Testis (tissue), 3 donors: ENCODE data around the gene TCF23. TPM values are rescaled to one million over a fixed set of nuclear protein-coding genes. Genes with fewer than 3 reads are reported as not detected.

Experiments used
- DNase-seq: peaks from one replicate; pipeline ENCODE4 v3.0.0-alpha.2; 2019
- H3K27ac ChIP-seq, 2 donors: fragments of 200-600 bp; sonication (generic); one replicate each; pipeline ENCODE4 v1.5.1; 2019
- H3K27me3 ChIP-seq: fragments of 200-600 bp; sonication (generic); one replicate; pipeline ENCODE4 v1.5.1; 2019
- H3K36me3 ChIP-seq: fragments of 200-600 bp; sonication (generic); one replicate; pipeline ENCODE4 v1.5.1; 2017; ENCODE audit warnings: low read depth; ENCODE audit errors: missing control alignments
- H3K4me1 ChIP-seq: fragments of 200-600 bp; sonication (generic); one replicate; pipeline ENCODE4 v1.5.1; 2019
- H3K4me3 ChIP-seq, 2 donors: fragments of 200-600 bp; sonication (generic); one replicate each; pipeline ENCODE4 v1.5.1; 2017 to 2019
- H3K9me3 ChIP-seq: fragments of 200-600 bp; sonication (generic); one replicate; pipeline ENCODE4 v1.5.1; 2017
- POLR2A ChIP-seq: fragments of 450-650 bp; IDR thresholded peaks from one replicate; pipeline ENCODE4 v1.6.1; 2017; ENCODE audit warnings: antibody characterized with exemption, mild to moderate bottlenecking, moderate library complexity
- WGBS, 2 donors: methylation state at CpG; one replicate each; pipeline ENCODE4 v1.1.5; 2018; 5-methylcytosine and 5-hydroxymethylcytosine counted together
- intact Hi-C: fragments of 100-400 bp; cut with DNase I; formaldehyde crosslinking; loops from one replicate; pipeline ENCODE4 v1.15.1; 2023; ENCODE audit warnings: low total_unique reads
- polyA plus RNA-seq: library from polyadenylated mRNA; stranded (reverse); fragments of 350-450 nt; fragmentation: Illumina TruSeq; extraction: RNeasy Lipid Tissue Mini Kit (QIAGEN cat#74804); gene quantifications from one replicate; pipeline ENCODE4 v1.2.3, GENCODE V29; 2014; ENCODE audit warnings: low read depth, low replicate concordance; ENCODE audit not compliant: insufficient read depth
- total RNA-seq, 2 donors: library from RNA; depleted of rRNA; stranded (reverse); fragments of >200 nt; gene quantifications; one replicate each; pipeline ENCODE4 v1.2.3, GENCODE V29; 2016
- TF ChIP-seq, protein P1 (sequence below), 3 experiments: fragments of 450-650 bp in 2 of 3; fragments of 200-600 bp in 1 of 3; sonication (generic) in 1 of 3; IDR thresholded peaks; one replicate each; pipeline ENCODE4 v1.5.1; 2016 to 2019; ENCODE audit warnings: antibody characterized with exemption in 3 of 3, mild to moderate bottlenecking in 2 of 3, moderate library complexity in 1 of 3

The TCF23 gene
- total and polyA plus RNA-seq, 3 donors from 2014 or later: 5.5 to 6.7 (median 6.6) TPM

DNA sequence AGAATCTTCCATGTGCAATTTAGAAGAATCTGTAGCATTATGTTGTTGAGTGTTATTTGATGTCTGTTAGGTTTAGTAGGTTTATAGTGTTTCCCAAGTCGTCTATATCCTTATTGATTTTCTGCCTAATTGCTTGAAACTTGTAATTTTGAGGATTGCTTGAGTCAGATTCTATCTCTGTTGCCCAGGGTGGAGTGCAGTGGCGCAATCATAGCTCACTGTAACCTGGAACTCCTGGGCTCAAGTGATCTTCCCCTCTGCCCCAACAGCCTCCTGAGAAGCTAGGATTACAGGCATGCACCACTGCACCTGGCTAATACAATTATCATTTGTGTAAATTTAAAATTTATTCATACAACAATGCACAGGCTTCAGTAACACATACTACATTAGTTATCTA is 3.1 kb upstream of the TCF23 start:
- no peaks in the 10 kb centered on the region for H3K9me3 ChIP-seq
- no peak overlapping the region for H3K4me3 ChIP-seq
- no peaks in the 10 kb centered on the region for H3K36me3 ChIP-seq
- H3K27me3 ChIP-seq: no peaks in the 10 kb centered on the region
- peaks cover 15% of the 10 kb centered on the region for H3K4me1 ChIP-seq
- intact Hi-C loops: no loop called here
- WGBS, 2 donors: 74 to 89% methylated on average over 2 of the region's 2 CpGs
- no peak for DNase-seq
- no peak for TF ChIP-seq POLR2A
- TF ChIP-seq, protein P1, sequence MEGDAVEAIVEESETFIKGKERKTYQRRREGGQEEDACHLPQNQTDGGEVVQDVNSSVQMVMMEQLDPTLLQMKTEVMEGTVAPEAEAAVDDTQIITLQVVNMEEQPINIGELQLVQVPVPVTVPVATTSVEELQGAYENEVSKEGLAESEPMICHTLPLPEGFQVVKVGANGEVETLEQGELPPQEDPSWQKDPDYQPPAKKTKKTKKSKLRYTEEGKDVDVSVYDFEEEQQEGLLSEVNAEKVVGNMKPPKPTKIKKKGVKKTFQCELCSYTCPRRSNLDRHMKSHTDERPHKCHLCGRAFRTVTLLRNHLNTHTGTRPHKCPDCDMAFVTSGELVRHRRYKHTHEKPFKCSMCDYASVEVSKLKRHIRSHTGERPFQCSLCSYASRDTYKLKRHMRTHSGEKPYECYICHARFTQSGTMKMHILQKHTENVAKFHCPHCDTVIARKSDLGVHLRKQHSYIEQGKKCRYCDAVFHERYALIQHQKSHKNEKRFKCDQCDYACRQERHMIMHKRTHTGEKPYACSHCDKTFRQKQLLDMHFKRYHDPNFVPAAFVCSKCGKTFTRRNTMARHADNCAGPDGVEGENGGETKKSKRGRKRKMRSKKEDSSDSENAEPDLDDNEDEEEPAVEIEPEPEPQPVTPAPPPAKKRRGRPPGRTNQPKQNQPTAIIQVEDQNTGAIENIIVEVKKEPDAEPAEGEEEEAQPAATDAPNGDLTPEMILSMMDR (IDR thresholded peaks at IDR 0.05): no peak
- H3K27ac ChIP-seq: no peak overlapping the region

DNA sequence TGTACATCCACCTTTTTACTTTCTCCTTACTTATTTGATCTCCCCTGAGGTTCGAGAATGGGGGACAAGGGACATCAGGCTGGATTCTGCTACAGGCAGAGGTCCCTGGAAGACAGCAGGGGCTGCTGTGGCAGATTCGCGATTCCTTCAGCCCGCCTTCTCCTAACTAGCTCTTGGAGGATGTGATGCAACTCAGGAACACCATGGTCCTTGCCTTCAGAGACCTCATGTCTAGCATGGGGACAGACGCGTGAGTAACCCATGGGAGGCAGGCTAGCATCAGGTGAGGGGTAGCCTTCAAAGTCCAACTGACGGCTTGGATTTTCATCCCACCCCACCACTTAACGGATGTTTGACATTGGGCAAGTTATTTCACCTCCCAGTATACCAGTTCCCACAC is 869 bp upstream of the TCF23 start:
- no peak for DNase-seq
- Histone ChIP-seq H3K4me3 (no peak overlapping the region), H3K4me1 (peaks cover 15% of the 10 kb centered on the region), H3K9me3 (no peaks in the 10 kb centered on the region), H3K27ac (no peak overlapping the region), H3K36me3 (no peaks in the 10 kb centered on the region), H3K27me3 (no peaks in the 10 kb centered on the region)
- TF ChIP-seq POLR2A: no peak
- TF ChIP-seq, protein P1 (IDR thresholded peaks at IDR 0.05): no peak
- 92 to 94% methylated on average over 6 to 8 of the region's 8 CpGs for WGBS, 2 donors
- intact Hi-C loops: no loop called here

DNA sequence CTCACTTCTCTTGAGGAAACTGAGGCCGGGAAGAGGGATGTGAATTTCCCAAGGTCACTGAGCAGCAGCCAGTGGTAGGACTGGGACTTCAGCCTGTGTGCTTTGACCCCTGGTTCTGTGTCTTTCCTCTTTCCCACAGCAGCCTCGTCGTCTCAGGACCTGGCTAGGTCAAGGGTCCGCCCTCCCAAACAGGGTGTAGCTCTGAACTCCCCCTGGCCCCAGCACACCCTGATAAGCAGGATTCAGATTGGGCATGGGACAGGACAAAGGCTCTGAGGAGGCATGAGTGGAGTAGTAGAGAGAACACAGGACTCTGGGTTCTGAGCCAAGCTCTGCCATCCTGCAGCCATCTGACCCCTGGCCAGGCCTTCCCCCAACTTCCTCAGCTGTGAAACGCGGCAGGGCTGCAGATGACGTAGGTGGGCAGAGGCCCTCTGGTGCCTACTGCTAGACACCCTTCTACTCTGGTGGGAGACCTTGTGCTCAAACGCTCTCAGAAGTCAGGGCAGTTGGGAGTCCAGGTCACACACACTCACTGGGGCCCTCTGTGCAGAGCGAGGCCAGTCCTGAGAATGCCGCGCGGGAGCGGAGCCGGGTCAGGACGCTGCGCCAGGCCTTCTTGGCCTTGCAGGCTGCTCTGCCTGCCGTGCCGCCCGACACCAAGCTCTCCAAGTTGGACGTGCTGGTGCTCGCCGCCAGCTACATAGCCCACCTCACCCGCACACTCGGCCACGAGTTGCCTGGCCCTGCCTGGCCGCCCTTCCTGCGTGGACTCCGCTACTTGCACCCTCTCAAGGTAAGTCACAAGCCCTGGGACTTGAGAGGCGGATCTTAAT is 984 bp downstream of the TCF23 start:
- H3K9me3 ChIP-seq: no peaks in the 10 kb centered on the region
- H3K27ac ChIP-seq: peak overlapping the region; percentile 47 to 78
- WGBS, 2 donors: 51 to 72% methylated on average over 10 to 29 of the region's 29 CpGs
- H3K4me1 ChIP-seq: peaks cover 22% of the 10 kb centered on the region
- TF ChIP-seq, protein P1 (IDR thresholded peaks at IDR 0.05): no peak
- no peak for TF ChIP-seq POLR2A
- H3K4me3 ChIP-seq: no peak overlapping the region
- no peaks in the 10 kb centered on the region for H3K36me3 ChIP-seq
- H3K27me3 ChIP-seq: no peaks in the 10 kb centered on the region
- DNase-seq: no peak
- intact Hi-C loops: no loop called here

DNA sequence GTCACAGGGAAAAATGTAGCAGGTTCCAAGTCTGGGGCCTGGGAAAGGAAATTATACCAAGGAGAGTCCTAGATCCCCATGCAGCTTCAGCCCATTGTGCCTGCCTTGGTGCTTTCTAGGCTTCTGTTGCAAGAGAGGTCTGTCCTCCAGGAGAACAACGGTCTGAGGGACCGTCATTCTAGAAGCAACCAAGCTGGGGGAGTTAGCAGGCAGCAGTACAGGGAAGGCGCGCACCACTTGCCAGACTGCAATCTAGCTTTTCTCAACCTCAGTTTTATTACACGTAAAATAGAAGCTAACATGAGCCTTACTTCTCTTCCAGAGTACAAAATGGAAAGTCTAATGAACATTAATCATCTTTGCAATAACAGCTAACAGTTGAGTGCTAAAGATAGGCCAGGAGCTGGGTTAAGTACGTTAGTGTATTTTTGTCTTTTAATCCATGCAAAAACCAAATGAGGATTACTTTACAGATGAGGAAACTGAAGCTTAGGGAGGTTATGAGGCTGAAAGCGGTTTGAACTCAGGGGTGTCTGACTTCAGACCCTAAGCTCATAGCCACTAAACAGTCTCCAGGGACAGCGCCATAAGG is 1.9 kb downstream of the TCF23 start:
- WGBS, 2 donors: 61 to 64% methylated on average over 8 of the region's 8 CpGs
- no peak overlapping the region for H3K4me3 ChIP-seq
- no peaks in the 10 kb centered on the region for H3K27me3 ChIP-seq
- no peak for DNase-seq
- TF ChIP-seq, protein P1 (IDR thresholded peaks at IDR 0.05): no peak
- no peak for TF ChIP-seq POLR2A
- peaks cover 29% of the 10 kb centered on the region for H3K4me1 ChIP-seq
- intact Hi-C loops: no loop called here
- no peaks in the 10 kb centered on the region for H3K9me3 ChIP-seq
- no peaks in the 10 kb centered on the region for H3K36me3 ChIP-seq
- peak overlapping the region; percentile 47 to 78 for H3K27ac ChIP-seq
